ENCODE results near the gene APBB2.

Gene APBB2

DNA sequence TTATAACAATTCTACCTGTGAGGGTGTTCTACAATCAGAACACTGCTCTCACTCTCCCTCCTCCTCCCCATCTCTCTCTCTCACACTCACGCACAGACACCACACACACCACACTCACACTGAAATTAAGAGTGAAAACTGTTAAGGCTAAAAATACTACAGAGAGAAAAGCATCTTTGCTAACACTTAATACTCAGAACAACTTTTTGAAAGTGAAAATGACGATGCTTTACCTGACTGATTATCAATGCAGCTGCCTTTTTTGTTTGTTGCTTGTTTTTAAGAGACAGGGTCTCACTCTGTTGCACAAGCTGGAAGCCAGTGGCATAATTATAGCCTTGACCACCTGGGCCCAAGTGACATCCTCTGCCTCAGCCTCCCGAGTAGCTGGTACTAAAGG lies 222.4 kb downstream of the APBB2 start:
- in situ Hi-C loops (cut with HindIII; ENCODE audit: low sequenced_read_pairs): no loop called here

DNA sequence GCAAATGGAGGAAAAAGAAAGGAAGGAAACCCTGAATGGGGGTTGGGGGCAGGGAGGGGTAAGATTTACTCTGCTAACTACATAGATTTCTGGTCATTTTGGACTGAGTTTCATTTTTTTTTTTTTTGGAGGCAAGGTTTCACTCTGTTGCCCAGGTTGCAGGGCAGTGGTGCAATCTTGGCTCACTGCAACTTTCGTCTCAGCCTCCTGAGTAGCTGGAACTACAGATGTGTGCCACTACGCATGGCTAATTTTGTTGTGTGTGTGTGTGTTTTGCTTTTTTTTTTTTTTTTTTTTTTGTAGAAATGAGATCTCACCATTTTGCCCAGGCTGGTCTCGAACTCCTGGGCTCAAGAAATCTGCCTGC lies 223.5 kb downstream of the APBB2 start:
- in situ Hi-C loops (cut with HindIII; ENCODE audit: low sequenced_read_pairs): no loop called here

DNA sequence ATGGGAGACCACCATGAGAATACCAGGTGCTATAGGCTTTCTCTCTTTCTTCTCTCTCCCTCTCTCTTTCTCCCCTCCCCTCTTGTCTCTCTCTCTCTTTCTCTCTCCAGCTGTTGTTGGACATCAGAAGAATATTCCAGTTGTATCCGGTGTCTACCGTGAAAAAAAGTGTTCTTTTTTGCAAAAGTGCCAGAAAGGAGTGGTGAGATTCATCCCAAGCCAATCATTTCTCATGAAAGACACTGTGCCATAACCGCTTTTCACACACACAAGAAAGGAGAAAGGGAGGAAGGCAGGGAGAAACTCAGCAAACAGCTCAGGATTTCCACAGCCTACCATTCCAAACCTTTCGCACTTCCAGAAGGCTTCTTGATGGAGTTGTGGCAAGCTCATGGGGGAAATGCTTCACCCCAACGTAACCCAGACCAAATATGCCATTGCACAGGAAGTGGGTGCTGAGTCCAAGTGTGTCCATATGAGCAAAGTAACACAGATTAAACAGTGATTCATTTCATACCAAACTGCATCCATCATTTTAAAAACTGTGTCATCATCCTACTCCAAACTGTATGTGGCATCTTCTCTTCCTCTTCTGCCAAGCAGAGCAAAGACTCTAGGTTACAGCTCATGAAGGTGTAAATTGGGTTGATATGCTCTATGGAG lies 224.0 kb downstream of the APBB2 start:
- in situ Hi-C loops (cut with HindIII; ENCODE audit: low sequenced_read_pairs): no loop called here

DNA sequence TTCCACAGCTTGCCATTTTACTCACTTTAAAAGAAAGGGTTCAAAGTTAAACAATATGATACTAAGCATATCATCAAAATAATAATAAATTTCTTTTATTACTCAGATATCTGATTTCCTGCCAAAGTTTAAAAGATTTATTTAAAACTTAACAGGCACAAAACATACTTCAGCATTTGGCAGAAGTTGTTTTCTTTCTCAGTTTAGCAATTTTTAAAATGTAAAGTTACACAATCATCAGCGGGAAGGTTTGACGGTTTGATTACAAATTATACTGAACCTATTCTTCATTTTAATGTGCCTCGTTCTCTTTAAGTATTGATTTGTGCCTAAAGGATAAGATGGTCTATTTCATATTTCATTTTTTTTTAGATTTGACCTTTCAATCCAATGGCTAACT lies 227.2 kb downstream of the APBB2 start:
- in situ Hi-C loops (cut with HindIII; ENCODE audit: low sequenced_read_pairs): loop anchor here (5.0 kb wide), 1 partner anchor 230 kb away; no protein-coding TSS in a partner anchor

DNA sequence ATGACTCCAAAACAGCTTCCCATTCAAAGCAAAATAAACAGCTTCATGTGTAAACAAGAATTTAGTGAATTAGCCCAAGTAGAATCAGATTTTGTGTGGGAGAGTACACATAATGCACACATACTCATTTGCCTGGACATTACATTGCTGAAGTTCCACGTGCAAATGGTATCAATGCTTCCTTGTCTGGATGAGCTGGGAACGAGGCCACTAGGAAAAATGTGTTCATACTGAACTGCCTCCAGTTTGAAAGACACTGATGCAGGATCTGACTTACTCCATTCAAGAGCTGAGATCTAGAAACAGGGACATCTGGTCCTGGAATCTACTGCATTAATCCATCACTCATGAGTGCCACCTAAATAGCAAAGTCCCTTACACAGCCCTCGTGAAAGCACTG lies 228.0 kb downstream of the APBB2 start:
- in situ Hi-C loops (cut with HindIII; ENCODE audit: low sequenced_read_pairs): loop anchor here (5.0 kb wide), 1 partner anchor 231 kb away; no protein-coding TSS in a partner anchor

DNA sequence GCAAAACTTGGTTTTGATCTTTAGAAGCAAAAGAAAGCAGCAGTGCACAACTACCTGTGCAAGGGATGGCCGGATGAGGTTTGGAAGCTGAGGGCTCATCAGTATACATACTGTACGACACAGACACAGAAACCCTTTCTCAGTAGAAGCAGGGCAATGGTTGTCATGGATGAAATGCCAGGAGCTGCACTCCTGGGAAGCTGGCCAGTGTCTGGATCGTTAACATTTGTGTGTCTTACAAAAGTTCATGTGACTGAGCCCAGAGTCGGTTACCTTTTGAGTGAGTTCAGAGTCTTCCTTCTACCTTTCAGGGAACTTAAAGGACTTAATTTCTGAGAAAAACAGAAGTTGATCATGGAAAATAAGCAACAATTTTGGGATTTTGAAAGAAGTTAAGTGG lies 230.3 kb downstream of the APBB2 start:
- in situ Hi-C loops (cut with HindIII; ENCODE audit: low sequenced_read_pairs): no loop called here

DNA sequence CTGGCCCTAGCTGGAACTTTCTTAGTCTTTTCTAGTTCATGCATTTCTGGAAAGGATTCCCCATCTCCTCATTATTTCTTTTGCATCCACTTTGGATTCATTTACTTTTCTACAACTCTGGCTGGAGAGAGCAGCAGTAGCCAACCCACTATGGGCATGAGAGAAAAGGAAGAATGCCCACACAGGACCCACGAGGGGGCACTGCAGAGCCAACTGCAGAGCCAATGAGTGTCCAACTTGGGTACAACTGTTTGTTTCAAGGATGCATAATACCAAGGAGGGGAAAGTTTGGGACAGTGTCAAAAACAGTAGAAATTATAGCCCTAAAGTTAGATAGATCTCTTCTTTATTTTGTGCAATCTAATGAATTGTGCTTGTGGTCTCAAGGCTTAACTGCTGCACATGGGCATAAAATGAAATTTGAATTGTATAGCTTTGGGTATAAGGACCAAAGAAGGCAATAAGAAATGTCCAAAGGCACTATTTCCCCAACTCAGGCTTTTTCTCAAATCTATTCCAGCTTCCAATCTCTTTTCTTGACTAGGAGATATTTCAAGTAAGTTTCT lies 233.9 kb downstream of the APBB2 start:
- in situ Hi-C loops (cut with HindIII; ENCODE audit: low sequenced_read_pairs): no loop called here

DNA sequence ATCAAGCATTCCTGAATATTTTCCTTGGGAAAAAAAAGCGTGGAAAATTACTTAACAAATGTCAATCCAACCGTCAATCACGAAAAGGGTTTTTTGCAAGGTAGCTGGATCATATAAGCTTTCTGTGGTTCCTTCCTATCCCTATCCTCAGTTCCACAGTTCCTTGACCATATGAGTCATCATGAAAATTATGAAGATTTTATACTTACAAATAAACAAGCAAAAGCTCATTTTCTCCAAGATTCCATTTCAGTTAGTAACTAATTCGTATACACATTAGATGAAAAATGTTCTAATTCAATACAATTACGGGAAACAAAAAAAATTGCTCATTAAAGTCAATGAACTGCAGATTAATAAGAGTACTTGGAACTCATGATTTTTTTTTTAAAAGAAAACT lies 235.8 kb downstream of the APBB2 start:
- in situ Hi-C loops (cut with HindIII; ENCODE audit: low sequenced_read_pairs): no loop called here

DNA sequence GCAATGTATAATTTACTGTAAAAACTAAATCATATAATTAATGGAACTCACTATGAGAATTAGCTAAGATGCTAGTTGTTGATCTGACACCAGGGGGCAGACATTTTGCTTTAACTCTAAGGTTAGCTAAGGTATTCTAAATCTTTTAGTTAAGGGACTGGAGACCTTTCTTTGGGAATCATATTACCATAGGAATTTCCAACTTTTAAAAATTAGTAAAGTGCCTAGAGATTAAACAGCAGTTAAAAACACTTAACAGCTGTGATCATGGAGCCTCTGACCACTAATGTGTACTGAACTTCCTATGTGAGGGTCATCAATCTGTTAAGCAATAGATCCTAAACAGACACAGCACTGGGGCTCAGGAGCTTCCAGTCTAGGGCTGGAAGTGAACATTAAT lies 238.0 kb downstream of the APBB2 start:
- in situ Hi-C loops (cut with HindIII; ENCODE audit: low sequenced_read_pairs): no loop called here

DNA sequence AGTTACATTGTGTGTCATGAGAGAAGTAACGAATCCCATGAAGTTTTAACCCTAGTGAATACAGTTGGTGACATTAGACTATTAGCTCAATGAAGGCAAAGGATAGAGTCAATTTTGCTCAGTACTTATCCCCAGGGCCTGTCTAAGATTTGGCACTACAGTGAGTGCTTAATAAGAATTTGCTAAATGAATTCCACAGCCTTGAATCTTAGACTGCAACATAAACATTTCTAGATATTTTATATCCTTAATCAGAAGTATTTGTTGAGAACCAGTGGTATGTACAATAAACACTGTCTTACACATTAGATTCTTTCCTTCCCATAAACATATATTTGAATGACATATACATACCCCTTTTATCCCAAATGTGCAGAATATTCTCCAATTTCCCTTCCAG lies 241.6 kb downstream of the APBB2 start:
- in situ Hi-C loops (cut with HindIII; ENCODE audit: low sequenced_read_pairs): no loop called here

DNA sequence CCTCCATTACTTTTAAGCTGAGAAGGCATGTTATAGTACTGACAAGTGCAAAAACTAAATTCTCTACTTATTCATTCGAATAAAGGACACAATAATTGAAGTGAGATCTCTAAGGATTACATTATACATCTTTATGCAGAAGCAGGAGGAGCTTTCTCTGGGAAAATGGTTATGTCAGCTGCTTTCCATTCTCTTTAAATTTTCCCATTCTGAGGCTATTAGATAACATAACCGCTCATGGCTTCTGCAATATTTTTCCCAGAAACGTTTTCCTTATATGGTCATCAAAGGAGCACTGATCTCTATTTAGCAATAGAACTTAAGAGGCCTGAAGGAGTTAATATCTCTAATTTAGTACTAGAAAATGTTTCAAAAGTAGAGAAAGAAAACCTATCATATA lies 243.0 kb downstream of the APBB2 start:
- in situ Hi-C loops (cut with HindIII; ENCODE audit: low sequenced_read_pairs): no loop called here

DNA sequence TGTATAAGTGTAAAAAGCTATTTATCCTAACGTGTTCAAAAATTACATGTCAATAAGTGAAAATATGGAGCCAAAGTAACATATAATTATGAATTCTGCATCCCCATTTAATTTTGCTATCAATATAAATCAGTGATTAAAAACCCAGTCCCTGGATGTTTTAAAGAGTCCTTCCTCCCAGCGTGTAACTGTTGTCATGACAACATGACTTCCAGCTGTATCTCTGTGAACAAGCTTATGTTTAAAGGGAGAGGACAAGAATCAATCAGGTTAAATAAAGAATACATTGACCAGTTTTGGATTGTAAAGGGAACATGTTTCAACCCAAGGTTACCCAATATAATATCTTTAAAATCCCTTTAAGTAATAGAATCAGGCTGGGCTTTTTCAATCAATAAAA lies 244.8 kb downstream of the APBB2 start:
- in situ Hi-C loops (cut with HindIII; ENCODE audit: low sequenced_read_pairs): no loop called here

DNA sequence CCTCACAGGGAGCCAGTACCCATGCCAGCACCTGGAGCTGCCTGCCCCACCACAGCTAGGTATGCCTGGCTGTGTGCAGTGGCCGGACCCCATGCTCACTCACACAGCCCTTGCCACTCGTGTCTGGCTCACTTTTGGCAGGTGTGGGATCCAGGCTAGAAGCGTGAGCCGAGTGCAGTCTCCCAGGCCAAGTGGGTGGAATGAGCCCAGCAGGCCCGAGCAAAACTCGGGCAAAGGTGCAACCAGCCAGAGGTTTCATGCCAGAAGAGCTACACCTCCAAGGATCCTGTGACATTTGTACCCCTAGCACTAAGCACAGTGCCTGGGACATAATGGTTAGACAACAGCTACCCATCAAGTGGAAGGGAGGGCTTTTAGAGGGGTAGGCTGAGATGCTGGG lies 246.8 kb downstream of the APBB2 start:
- in situ Hi-C loops (cut with HindIII; ENCODE audit: low sequenced_read_pairs): no loop called here

DNA sequence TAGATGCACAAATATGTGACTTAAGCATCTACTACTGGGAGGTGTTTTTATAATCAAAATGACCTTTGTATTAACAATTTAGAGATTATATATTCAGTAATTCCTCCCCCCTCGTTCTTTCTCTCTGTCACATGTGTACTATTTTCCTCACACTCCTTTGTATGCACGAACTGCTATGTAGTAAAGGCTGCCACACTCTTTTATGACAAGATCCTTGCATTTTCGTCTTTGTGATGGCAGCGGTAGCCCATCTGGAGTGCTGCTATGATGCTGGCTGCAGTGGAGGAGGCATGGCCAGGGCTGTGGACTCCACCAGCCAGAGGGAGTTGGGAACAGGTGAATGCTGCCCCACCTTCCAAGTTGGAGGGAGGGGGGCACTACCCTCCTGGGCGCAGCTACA lies 248.3 kb downstream of the APBB2 start:
- in situ Hi-C loops (cut with HindIII; ENCODE audit: low sequenced_read_pairs): no loop called here

DNA sequence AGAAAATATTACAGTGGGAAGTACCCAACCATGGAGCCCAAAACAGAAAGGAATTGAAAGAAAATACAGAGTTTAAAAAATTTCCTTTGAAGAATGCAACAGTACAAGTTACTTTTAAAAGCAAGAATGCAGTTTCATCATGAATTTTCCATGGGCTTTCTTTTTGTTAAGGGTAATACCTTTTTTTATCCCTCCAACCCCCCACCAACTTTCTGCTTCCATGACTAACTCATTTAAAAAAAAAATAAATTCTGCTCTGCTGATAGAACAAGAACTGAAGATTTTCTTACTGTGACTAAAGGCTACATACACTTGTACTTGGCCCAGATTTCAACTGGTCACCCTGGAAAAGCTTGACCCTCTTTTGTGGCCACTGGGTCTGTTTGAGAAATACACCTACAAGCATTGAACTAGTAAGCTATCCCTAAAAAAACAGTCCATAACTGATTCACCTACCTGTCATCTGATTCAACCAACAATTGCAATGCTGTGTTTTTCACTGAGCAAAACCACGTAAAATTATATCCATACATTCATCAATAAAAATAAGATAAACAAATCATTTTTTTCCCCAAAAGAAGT lies 250.4 kb downstream of the APBB2 start:
- in situ Hi-C loops (cut with HindIII; ENCODE audit: low sequenced_read_pairs): no loop called here

DNA sequence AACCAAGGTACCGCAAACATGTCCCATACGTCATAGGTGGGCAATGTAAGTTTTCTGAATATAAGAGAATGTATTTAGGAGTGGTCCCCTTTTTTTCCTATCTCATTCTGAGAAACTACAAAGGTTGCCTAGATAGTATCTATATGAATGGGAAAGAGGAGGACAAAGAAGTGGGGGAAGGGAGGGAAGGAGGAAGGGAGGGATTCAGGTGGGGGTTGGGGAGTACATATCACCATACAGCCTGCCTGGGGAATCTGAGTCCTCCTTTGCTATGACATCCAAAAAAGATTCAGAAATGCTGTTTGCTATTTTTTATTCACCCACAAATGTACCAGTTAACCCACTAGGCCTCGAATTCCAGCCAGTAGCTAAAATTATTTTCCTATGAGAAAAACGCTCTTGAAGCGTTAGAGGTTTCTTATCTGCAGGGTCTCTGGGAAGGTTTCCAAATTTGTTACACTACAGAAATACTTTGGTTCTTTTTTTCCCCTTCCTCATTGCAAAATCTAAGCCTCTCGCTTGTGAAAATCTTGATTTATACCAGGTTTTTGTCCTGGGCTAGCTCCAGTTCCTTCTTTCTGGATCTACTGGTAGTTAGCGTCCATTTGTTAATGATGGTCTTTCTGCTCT lies 251.7 kb downstream of the APBB2 start:
- in situ Hi-C loops (cut with HindIII; ENCODE audit: low sequenced_read_pairs): no loop called here

DNA sequence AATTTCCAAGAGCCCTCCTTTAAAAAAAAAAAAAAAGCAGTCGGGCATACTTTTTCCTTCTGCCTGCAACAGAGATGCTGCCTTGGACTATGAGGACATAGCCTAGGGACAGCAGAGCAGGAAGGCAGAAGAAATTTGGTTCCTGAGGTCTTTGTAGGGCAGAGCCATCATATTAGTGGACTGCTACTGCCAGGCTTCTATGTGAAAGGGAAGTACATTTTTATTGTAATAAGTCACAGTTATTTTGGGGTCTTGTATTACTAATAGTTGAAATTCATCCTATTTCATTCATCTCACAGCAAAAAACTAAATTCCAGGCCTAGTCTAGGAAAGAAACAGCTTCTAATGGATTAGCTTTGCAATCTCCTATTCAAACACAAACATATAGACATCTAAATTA lies 253.4 kb downstream of the APBB2 start:
- in situ Hi-C loops (cut with HindIII; ENCODE audit: low sequenced_read_pairs): no loop called here

DNA sequence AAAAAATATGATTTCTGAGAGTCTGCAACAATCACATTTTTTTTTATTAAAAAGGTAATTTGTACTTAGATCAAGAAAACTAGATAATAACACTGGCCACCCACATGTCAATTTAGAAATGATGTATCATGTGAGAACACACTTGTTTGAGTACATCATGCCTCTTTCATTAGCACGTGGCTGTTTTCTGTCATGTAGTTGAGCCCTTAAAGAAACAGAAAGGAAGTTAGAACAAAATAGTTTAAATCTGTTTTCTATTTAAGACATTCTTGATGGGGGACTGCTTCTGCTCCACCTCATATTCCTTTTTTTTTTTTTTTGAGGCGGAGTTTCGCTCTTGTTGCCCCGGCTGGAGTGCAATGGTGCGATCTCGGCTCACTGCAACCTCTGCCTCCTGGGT lies 257.1 kb downstream of the APBB2 start:
- in situ Hi-C loops (cut with HindIII; ENCODE audit: low sequenced_read_pairs): no loop called here

DNA sequence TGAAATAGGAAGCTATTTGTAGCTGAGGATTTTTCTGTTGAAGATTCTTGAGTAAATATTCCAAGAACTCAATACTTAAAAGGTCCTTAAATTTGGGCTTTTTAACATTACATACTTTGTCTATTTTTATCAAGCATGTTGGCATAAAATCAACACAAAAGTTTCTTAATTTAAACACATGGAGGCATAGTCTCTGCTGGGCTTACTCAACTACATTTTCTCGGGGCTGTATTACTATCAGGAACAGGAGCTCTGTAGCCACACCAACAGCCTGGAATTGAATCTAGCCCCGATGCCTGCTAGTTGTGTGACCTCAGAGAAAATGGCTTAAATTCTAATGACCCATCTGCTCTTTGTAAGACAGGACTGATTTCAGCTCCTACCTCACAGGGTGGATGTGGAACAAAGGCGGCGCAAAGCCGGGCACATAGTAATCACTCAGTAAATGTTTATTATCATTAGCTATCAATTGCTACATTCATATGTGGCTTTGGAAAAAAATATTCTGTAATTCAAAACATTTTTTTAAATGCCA lies 257.6 kb downstream of the APBB2 start:
- in situ Hi-C loops (cut with HindIII; ENCODE audit: low sequenced_read_pairs): no loop called here

DNA sequence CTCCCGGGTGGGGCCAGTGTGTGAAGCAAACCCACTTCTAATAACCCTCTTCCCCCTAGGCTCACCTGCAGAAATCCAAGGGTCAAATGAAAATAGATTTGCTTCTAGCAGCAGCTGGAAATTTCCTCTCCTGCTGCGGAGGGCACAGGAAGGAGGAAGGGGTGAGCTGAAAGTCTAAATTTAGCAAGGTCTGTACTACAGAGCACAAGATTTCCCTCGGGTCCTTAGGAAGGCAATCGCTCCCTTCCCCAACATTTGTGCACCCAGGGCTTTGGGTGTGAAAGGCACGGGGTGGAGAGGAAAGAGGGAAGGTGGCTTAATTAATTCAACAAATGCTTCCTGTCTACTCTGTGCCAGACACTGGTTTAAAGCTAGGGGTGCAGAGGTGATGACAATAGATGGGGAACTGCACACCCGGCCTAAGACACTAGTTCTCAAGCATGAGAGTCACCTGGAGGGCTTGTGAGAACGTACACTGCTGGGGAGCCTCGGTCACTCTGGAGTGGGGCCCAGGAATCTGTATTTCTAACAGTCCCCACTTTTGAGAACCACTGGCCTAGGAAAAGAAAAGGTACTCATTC lies 260.2 kb downstream of the APBB2 start:
- in situ Hi-C loops (cut with HindIII; ENCODE audit: low sequenced_read_pairs): no loop called here

DNA sequence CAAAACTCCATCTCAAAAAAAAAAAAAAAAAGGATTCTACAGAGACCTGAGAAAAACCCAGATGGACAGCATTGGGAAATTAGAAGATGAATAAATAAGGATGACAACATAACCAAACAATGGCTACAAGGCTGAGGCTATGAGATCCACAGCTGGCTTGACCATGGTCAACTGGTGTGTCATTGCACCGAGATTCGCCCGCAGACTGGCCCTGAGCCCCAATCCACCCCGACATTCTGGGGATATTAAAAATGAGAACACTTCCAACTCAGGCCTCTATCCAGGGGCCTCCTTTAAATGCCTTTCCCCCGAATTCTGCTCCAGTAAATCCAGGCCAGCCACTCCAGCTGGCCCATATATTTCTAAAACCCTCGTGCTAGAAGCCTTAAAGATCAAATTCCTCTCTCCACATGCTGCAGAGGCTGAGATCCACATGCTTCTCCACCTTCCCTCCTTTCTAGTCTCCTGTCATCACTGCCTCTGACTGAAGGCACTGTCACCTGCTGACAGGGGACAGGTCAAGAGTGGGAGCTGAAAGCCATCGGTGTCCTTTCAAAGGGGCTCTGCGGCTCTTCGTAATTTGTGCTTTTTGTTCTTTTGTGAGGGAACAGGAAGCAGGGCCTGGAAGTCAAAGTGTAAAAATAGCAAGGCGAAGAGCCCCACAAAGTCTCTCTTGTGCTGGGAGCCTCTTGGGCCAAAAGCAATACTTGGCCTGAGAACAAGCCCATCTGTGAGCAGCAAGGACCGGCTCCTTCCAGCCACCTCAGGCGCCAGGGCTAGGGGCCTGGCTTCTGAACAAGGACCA lies 260.9 kb downstream of the APBB2 start:
- in situ Hi-C loops (cut with HindIII; ENCODE audit: low sequenced_read_pairs): no loop called here
